ENCODE data around the gene RASGEF1B.
A peak's percentile ranks its signal among the peaks of the same experiment; 100 is the strongest.
"Not testable (repeated sequence)": the region's sequence is repeated elsewhere in the genome, so short reads cannot be mapped to it uniquely, and the experiment has no call there.

Gene RASGEF1B

GRCh38 chr4:81498046-81498445 is 26.3 kb upstream of the RASGEF1B start:
- DNase-seq (ENCODE audit: low spot score) = no peak

GRCh38 chr4:81495345-81495744 is 23.6 kb upstream of the RASGEF1B start:
- DNase-seq (ENCODE audit: low spot score) = no peak

- no peak for DNase-seq (ENCODE audit: low spot score)
Observed at GRCh38 chr4:81494031-81494431, 22.3 kb upstream of the RASGEF1B start.

- no peak for DNase-seq (ENCODE audit: low spot score)
Observed at GRCh38 chr4:81492606-81493230, 21.0 kb upstream of the RASGEF1B start.

GRCh38 chr4:81491943-81492342 is 20.2 kb upstream of the RASGEF1B start:
- DNase-seq (ENCODE audit: low spot score) = no peak

GRCh38 chr4:81490403-81491160 is 18.9 kb upstream of the RASGEF1B start:
- no peak for DNase-seq (ENCODE audit: low spot score)

- DNase-seq (ENCODE audit: low spot score) = no peak
Observed at GRCh38 chr4:81486502-81486901, 14.8 kb upstream of the RASGEF1B start.

GRCh38 chr4:81485310-81485980 is 13.7 kb upstream of the RASGEF1B start:
- no peak for DNase-seq (ENCODE audit: low spot score)

GRCh38 chr4:81482326-81482725 is 10.6 kb upstream of the RASGEF1B start:
- no peak for DNase-seq (ENCODE audit: low spot score)

- DNase-seq (ENCODE audit: low spot score) = no peak
Observed at GRCh38 chr4:81481151-81481550, 9.4 kb upstream of the RASGEF1B start.

GRCh38 chr4:81479573-81479972 is 7.9 kb upstream of the RASGEF1B start:
- DNase-seq (ENCODE audit: low spot score) = not testable (repeated sequence)

- DNase-seq (ENCODE audit: low spot score) = peak; percentile 49
Observed at GRCh38 chr4:81473331-81474265, 1.9 kb upstream of the RASGEF1B start.

GRCh38 chr4:81472281-81473182 is 825 bp upstream of the RASGEF1B start:
- DNase-seq (ENCODE audit: low spot score) = no peak

- no peak for DNase-seq (ENCODE audit: low spot score)
Observed at GRCh38 chr4:81471298-81471587, 464 bp downstream of the RASGEF1B start.

- DNase-seq (ENCODE audit: low spot score) = peak; percentile 59
Observed at GRCh38 chr4:81470456-81471297, 1.0 kb downstream of the RASGEF1B start.

GRCh38 chr4:81469781-81470455 is 1.8 kb downstream of the RASGEF1B start:
- no peak for DNase-seq (ENCODE audit: low spot score)

- no peak for DNase-seq (ENCODE audit: low spot score)
Observed at GRCh38 chr4:81468678-81469077, 3.0 kb downstream of the RASGEF1B start.

GRCh38 chr4:81467672-81467964 is 4.1 kb downstream of the RASGEF1B start:
- DNase-seq (ENCODE audit: low spot score) = no peak

GRCh38 chr4:81466841-81467671 is 4.7 kb downstream of the RASGEF1B start:
- DNase-seq (ENCODE audit: low spot score) = peak; percentile 56
